HG03135 (cell line): Measurements from ENCODE around the gene BCAS3.
"Not testable (repeated sequence)": the region's sequence is repeated elsewhere in the genome, so short reads cannot be mapped to it uniquely, and the experiment has no call there.

Source experiments
- ATAC-seq: cut with Tn5 transposase; IDR thresholded peaks from one replicate; pipeline ENCODE4 v1.9.1; 2021; ENCODE audit warnings: mild to moderate bottlenecking, moderate library complexity; ENCODE audit not compliant: unreplicated experiment

The BCAS3 gene

GRCh38 chr17:60743799-60744198 is 66.1 kb downstream of the BCAS3 start:
- ATAC-seq: no peak

DNA sequence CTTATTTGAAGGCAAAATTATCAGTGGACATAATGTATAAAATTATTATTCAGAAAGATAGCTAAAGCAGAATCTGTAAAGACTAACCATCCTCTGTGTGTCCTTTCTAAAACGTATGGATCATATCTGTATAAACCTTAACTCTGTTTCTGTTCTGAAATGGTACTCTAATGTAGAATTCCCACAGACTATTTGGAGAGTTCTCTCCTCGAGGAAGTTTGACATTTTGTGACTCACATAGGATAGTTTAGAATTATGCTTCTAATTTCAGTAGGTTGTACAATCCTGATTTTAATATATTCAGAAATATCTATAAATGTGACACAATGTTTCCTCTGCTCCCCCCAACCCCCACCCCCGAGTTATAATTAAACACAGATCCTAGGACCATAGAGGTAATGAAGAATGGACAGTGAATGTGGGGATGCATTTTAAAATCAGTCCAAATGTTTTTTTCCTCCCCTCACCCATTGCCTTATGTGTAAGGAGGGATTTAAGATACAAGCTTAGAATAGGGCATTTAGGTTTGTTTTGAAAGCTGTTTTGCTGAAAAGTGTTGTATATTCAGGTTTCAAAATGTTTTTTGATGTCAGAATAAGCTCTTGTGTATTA is 66.8 kb downstream of the BCAS3 start:
- no peak for ATAC-seq

- no peak for ATAC-seq
Observed at GRCh38 chr17:60745544-60745943, 67.9 kb downstream of the BCAS3 start.

- ATAC-seq: no peak
Observed at GRCh38 chr17:60747069-60747808, 69.6 kb downstream of the BCAS3 start.

DNA sequence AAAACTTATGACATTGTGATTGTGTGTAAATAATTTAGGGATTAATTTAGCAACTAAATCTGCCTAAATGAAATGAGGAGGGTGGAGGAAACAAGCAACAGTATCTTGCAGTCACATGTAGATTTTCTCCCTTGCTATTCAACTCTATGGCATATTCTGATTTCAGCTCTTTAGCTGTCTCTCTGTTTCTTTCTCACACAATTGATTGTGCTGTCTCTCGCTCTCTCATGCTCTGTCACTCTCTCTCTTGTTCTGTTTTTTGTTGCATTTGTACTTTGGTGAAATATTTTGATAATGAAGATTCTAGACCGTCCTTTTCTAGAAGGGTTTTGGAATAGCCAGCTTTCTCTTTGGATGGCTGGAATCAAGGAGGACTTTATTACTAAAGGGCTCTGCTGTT is 70.6 kb downstream of the BCAS3 start:
- no peak for ATAC-seq

DNA sequence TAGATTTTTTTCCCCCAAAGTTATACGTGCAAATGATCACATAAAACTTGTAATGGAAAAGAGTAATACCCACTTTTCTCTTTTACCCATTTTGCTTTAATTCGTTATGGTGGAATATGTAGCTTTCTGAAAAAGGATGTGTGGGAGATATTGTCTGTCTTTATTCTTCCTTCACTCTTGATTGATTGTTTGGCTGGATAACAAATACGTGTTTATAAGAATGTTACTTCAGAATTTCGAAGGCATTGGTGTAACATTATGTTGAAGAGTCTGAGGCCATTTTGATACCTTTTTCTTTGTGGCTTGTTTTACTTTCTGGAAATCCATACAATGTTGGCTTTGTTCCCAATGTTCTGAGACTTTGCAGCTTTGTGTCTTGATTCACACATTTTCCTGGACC is 71.4 kb downstream of the BCAS3 start:
- no peak for ATAC-seq

GRCh38 chr17:60749708-60750107 is 72.1 kb downstream of the BCAS3 start:
- no peak for ATAC-seq

DNA sequence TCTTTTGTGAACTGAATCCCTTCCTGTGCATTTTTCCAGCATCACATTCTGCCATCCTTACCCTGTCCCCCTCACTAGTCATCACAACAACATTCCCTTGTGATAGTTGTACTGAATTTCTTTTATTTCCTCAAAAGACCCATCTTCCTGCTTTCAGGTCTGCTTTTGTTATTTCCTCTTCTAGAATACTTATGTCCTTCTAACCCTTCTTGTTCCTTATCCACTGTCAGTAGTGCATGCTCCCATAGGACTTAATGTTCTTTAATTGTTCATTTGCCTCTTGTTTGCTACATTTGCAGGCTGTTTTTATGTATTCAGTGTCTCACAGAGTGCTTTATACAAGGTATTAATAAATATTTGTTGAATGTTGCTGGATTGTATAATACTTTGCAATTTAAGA is 73.0 kb downstream of the BCAS3 start:
- no peak for ATAC-seq

GRCh38 chr17:60751884-60752283 is 74.2 kb downstream of the BCAS3 start:
- ATAC-seq: no peak

DNA sequence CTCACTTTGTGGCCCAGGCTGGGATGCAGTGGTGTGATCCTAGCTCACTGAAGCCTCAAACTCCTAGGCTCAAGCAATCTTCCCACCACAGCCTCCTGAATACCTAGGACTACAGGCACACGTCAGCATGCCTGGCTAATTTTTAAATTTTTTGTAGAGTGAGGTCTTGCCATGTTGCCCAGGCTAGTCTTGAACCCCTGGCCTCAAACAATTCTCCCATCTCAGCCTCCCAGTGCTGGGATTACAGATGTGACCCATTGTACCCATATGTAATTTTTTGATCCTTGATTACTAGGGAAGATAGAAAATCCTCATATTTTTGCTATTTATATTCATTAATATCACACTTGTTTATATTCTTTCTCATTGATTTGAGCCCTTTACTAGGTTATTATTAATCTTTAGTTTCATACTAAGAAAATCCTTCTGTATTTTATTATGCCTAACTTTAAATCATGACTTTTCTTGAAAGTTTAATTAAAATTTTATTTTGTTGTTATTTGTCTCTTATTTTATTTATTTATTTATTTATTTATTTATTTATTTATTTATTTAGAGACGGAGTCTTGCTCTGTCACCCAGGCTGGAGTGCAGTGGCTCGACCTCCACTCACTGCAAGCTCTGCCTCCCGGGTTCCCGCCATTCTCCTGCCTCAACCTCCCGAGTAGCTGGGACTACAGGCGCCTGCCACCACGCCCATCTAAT is 75.4 kb downstream of the BCAS3 start:
- ATAC-seq: no peak

DNA sequence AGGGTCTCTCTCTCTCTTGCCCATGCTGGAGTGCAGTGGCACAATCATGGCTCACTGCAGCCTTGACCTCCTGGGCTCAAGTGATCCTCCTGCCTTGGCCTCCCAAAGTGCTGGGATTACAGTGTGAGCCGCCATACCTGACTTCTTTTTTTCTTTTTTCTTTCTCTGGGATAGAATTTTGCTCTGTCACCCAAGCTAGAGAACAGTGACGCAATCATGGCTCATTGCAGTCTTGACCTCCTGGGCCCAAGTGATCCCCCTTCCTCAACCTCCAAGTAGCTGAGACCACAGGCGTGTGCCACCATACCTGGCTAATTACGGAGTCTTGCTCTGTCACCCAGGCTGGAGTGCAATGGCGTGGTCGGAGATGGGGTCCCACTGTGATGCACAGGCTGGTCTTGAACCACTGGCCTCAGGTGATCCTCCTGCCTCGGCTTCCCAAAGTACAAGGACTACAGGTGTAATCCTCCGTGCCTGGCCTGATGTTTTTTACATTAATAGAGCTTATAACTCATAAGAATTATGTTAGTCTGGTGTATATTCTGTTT is 76.5 kb downstream of the BCAS3 start:
- ATAC-seq: no peak

DNA sequence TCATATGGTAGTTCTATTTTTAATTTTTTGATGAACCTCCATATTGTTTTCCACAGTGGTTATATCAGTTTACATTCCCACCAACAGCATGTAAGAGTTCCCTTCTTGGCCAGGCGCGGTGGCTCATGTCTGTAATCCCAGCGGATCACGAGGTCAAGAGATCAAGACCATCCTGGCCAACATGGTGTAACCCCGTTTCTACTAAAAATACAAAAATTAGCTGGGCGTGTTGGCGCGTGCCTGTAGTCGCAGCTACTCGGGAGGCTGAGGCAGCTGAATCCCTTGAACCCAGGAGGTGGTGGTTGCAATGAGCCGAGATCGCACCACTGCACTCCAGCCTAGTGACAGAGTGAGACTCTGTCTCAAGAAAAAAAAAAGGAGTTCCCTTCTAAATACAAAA is 79.1 kb downstream of the BCAS3 start:
- ATAC-seq: not testable (repeated sequence)

GRCh38 chr17:60757437-60757836 is 79.8 kb downstream of the BCAS3 start:
- no peak for ATAC-seq

- ATAC-seq: no peak
Observed at GRCh38 chr17:60759756-60760155, 82.1 kb downstream of the BCAS3 start.

- ATAC-seq: not testable (repeated sequence)
Observed at GRCh38 chr17:60761301-60761700, 83.7 kb downstream of the BCAS3 start.

- no peak for ATAC-seq
Observed at GRCh38 chr17:60766778-60767190, 89.1 kb downstream of the BCAS3 start.

- no peak for ATAC-seq
Observed at GRCh38 chr17:60767744-60768308, 90.2 kb downstream of the BCAS3 start.

- no peak for ATAC-seq
Observed at GRCh38 chr17:60769327-60769726, 91.7 kb downstream of the BCAS3 start.

- no peak for ATAC-seq
Observed at GRCh38 chr17:60770946-60771422, 93.3 kb downstream of the BCAS3 start.

DNA sequence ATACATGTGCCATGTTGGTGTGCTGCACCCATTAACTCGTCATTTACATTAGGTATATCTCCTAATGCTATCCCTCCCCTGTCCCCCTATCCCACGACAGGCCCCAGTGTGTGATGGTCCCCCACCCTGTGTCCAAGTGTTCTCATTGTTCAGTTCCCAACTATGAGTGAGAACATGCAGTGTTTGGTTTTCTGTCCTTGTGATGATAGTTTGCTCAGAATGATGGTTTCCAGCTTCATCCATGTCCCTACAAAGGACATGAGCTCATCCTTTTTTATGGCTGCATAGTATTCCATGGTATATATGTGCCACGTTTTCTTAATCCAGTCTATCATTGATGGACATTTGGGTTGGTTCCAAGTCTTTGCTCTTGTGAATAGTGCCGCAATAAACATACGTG is 94.0 kb downstream of the BCAS3 start:
- not testable (repeated sequence) for ATAC-seq

- ATAC-seq: no peak
Observed at GRCh38 chr17:60773552-60773951, 95.9 kb downstream of the BCAS3 start.
